Activated naive CD8-positive, alpha-beta T cell treated with anti-CD3 and anti-CD28 coated beads for 36 hours (primary cell): Measurements from ENCODE around the gene PAN2. TPM values are rescaled to one million over a fixed set of nuclear protein-coding genes. Genes with fewer than 3 reads are reported as not detected.
"Not testable (repeated sequence)": the region's sequence is repeated elsewhere in the genome, so short reads cannot be mapped to it uniquely, and the experiment has no call there.

ENCODE experiments used
- DNase-seq: peaks from one replicate; pipeline ENCODE4 v3.0.0; 2021
- H3K27ac Mint-ChIP-seq: one replicate; pipeline ENCODE4 v1.8.0; 2022; ENCODE audit warnings: mild to moderate bottlenecking, moderate library complexity, mixed read lengths
- H3K27me3 Mint-ChIP-seq: one replicate; pipeline ENCODE4 v1.8.0; 2022; ENCODE audit warnings: mild to moderate bottlenecking, mixed read lengths
- H3K36me3 Mint-ChIP-seq: one replicate; pipeline ENCODE4 v1.8.0; 2021; ENCODE audit warnings: mild to moderate bottlenecking, mixed read lengths
- H3K4me1 Mint-ChIP-seq: one replicate; pipeline ENCODE4 v1.8.0; 2021; ENCODE audit warnings: mixed read lengths
- H3K4me3 Mint-ChIP-seq: one replicate; pipeline ENCODE4 v1.8.0; 2022; ENCODE audit warnings: mild to moderate bottlenecking, moderate library complexity, mixed read lengths
- H3K9me3 Mint-ChIP-seq: one replicate; pipeline ENCODE4 v1.8.0; 2022; ENCODE audit warnings: mixed read lengths
- total RNA-seq, 2 experiments: library from RNA; stranded (reverse); gene quantifications; one replicate each; pipeline ENCODE4 v1.2.3, GENCODE V29; 2021

PAN2 gene
- total RNA-seq, 2 experiments from 2014 or later = 32.3 to 34.5 TPM

- Mint-ChIP-seq H3K36me3 (peaks cover 35% of the 10 kb centered on the region), H3K27me3 (no peaks in the 10 kb centered on the region), H3K27ac (no peak overlapping the region)
Measured at GRCh38 chr12:56274299-56274698, 59.5 kb downstream of the PAN2 start.

GRCh38 chr12:56272468-56272867 lies 61.3 kb downstream of the PAN2 start:
- Mint-ChIP-seq H3K36me3 (peaks cover 26% of the 10 kb centered on the region), H3K4me1 (peaks cover 10% of the 10 kb centered on the region)
- DNase-seq, H3K27me3 Mint-ChIP-seq, H3K27ac Mint-ChIP-seq, H3K9me3 Mint-ChIP-seq, H3K4me3 Mint-ChIP-seq: not testable (repeated sequence)

More at GRCh38 chr12:56274299-56274698, 59.5 kb downstream of the PAN2 start:
- no peak for DNase-seq
- no peaks in the 10 kb centered on the region for H3K4me1 Mint-ChIP-seq
- H3K4me3 Mint-ChIP-seq = no peak overlapping the region
- H3K9me3 Mint-ChIP-seq = no peaks in the 10 kb centered on the region

- no peak for DNase-seq
- Mint-ChIP-seq H3K9me3 (no peaks in the 10 kb centered on the region), H3K4me1 (peaks cover 16% of the 10 kb centered on the region), H3K4me3 (no peak overlapping the region), H3K27ac (no peak overlapping the region), H3K27me3 (no peaks in the 10 kb centered on the region), H3K36me3 (peaks cover 24% of the 10 kb centered on the region)
Measured at GRCh38 chr12:56271031-56271430, 62.8 kb downstream of the PAN2 start.

- DNase-seq = no peak
- Mint-ChIP-seq H3K9me3 (no peaks in the 10 kb centered on the region), H3K27ac (no peak overlapping the region), H3K4me1 (peaks cover 19% of the 10 kb centered on the region), H3K27me3 (no peaks in the 10 kb centered on the region), H3K36me3 (peaks cover 13% of the 10 kb centered on the region), H3K4me3 (peak overlapping the region; percentile 92)
Measured at GRCh38 chr12:56267443-56268071, 66.2 kb downstream of the PAN2 start.

- H3K9me3 Mint-ChIP-seq = no peaks in the 10 kb centered on the region
- peaks cover 19% of the 10 kb centered on the region for H3K4me1 Mint-ChIP-seq
- no peaks in the 10 kb centered on the region for H3K27me3 Mint-ChIP-seq
- peak within 1 kb of the TSS; percentile 92 for H3K4me3 Mint-ChIP-seq
- peaks cover 13% of the 10 kb centered on the region for H3K36me3 Mint-ChIP-seq
- DNase-seq = peak; percentile 92
- peak within 1 kb of the TSS; percentile 90 for H3K27ac Mint-ChIP-seq
Measured at GRCh38 chr12:56266693-56267442, 66.9 kb downstream of the PAN2 start, which contains the start of gene COQ10A. Gene COQ10A, plus strand, starts transcription at chr12:56266942. Its CDS starts 177 bp downstream, at chr12:56267119.

Other genes with a start within 250 kb of the PAN2 start
- gene PA2G4, start 229.4 kb downstream of the PAN2 start, total RNA-seq = 100 to 1,000 TPM; 552 to 588 TPM
- 1,000 to 10,000 TPM; 5,444 to 5,630 TPM for gene RPL41, start 217.4 kb downstream of the PAN2 start, total RNA-seq
- gene ZC3H10, start 215.7 kb downstream of the PAN2 start, total RNA-seq = 1 to 10 TPM; 6.9 to 7.2 TPM
- gene ESYT1, start 205.7 kb downstream of the PAN2 start, total RNA-seq = 100 to 1,000 TPM; 153 to 155 TPM
- gene MYL6B, start 181.4 kb downstream of the PAN2 start, total RNA-seq = 10 to 100 TPM; 67.9 to 76.2 TPM
- 100 to 1,000 TPM; 751 to 777 TPM for gene MYL6, start 175.6 kb downstream of the PAN2 start, total RNA-seq
- gene SMARCC2, start 144.5 kb downstream of the PAN2 start, total RNA-seq = 10 to 100 TPM; 78.5 to 92.6 TPM
- gene RNF41, start 112.1 kb downstream of the PAN2 start, total RNA-seq = 10 to 100 TPM; 26.4 to 31.2 TPM
- gene NABP2, start 109.7 kb downstream of the PAN2 start, total RNA-seq = 10 to 100 TPM; 81.2 to 84.5 TPM
- under 1 TPM; 0.44 to 0.49 TPM for gene SLC39A5, start 103.9 kb downstream of the PAN2 start, total RNA-seq
- 10 to 100 TPM; 41.9 to 47.0 TPM for gene ANKRD52, start 75.6 kb downstream of the PAN2 start, total RNA-seq
- 10 to 100 TPM in 1 of 2 experiments, 1 to 10 TPM in 1; 9.5 to 10.6 TPM for gene COQ10A, start 67.1 kb downstream of the PAN2 start, total RNA-seq
- 100 to 1,000 TPM; 288 to 311 TPM for gene CS, start 33.7 kb downstream of the PAN2 start, total RNA-seq
- 100 to 1,000 TPM; 133 to 142 TPM for gene CNPY2, start 18.0 kb downstream of the PAN2 start, total RNA-seq
- gene IL23A, start 4.9 kb upstream of the PAN2 start, total RNA-seq = 10 to 100 TPM; 20.9 to 22.9 TPM
- 100 to 1,000 TPM; 101 to 102 TPM for gene STAT2, start 26.1 kb upstream of the PAN2 start, total RNA-seq
- gene APOF, start 28.9 kb upstream of the PAN2 start, total RNA-seq = not detected
- 10 to 100 TPM; 57.6 to 59.8 TPM for gene TIMELESS, start 115.4 kb upstream of the PAN2 start, total RNA-seq
- gene MIP, start 120.7 kb upstream of the PAN2 start, total RNA-seq = not detected
- gene SPRYD4, start 134.6 kb upstream of the PAN2 start, total RNA-seq = 1 to 10 TPM; 3.4 TPM
- gene GLS2, start 154.2 kb upstream of the PAN2 start, total RNA-seq = 1 to 10 TPM; 4.7 to 5.4 TPM
- gene RBMS2, start 187.8 kb upstream of the PAN2 start, total RNA-seq = 1 to 10 TPM; 4.2 to 4.4 TPM